Measurements from ENCODE around the gene WNT7B.

Gene WNT7B

GRCh38 chr22:45905326-45905923 is 71.5 kb downstream of the WNT7B start:
- Histone ChIP-seq H2AFZ (ENCODE audit: low read length) (no peak overlapping the region), H3K4me1 (ENCODE audit: insufficient read depth, low read length, poor library complexity, severe bottlenecking) (no peaks in the 10 kb centered on the region), H3K9me2 (replicated peaks; ENCODE audit: low read depth, low read length) (no peaks in the 10 kb centered on the region), H3K9me3 (ENCODE audit: insufficient read depth, low read depth, low read length) (no peaks in the 10 kb centered on the region), H3K36me3 (ENCODE audit: insufficient read depth, low read length) (no peaks in the 10 kb centered on the region), H3K9ac (ENCODE audit: low read depth, low read length, poor library complexity, severe bottlenecking) (no peak overlapping the region), H3K79me2 (ENCODE audit: insufficient read depth, low read length) (no peaks in the 10 kb centered on the region), H3K4me3 (ENCODE audit: low read length, poor library complexity, severe bottlenecking) (no peak overlapping the region), H3K27me3 (ENCODE audit: insufficient read depth, low read length, poor library complexity, severe bottlenecking) (no peaks in the 10 kb centered on the region), H4K20me1 (ENCODE audit: insufficient read depth, low read length, poor library complexity, severe bottlenecking) (no peaks in the 10 kb centered on the region), H3K4me2 (ENCODE audit: low read depth, low read length, poor library complexity, severe bottlenecking) (no peak overlapping the region), H3F3A (ENCODE audit: low read depth) (no peaks in the 10 kb centered on the region)
- TF ChIP-seq CTCF (conservative IDR thresholded peaks at IDR 0.05; ENCODE audit: low read length) (no peak), EZH2phosphoT487 (IDR thresholded peaks at IDR 0.05; ENCODE audit: borderline replicate concordance) (no peak)

GRCh38 chr22:45904236-45904635 is 72.7 kb downstream of the WNT7B start:
- no peaks in the 10 kb centered on the region for H3K4me1 ChIP-seq (ENCODE audit: insufficient read depth, low read length, poor library complexity, severe bottlenecking)
- no peak overlapping the region for H2AFZ ChIP-seq (ENCODE audit: low read length)
- no peak overlapping the region for H3K4me3 ChIP-seq (ENCODE audit: low read length, poor library complexity, severe bottlenecking)
- no peak for TF ChIP-seq CTCF (conservative IDR thresholded peaks at IDR 0.05; ENCODE audit: low read length)
- H3K9ac ChIP-seq (ENCODE audit: low read depth, low read length, poor library complexity, severe bottlenecking), result no peak overlapping the region
- H3K9me2 ChIP-seq (replicated peaks; ENCODE audit: low read depth, low read length), result no peaks in the 10 kb centered on the region
- no peaks in the 10 kb centered on the region for H4K20me1 ChIP-seq (ENCODE audit: insufficient read depth, low read length, poor library complexity, severe bottlenecking)
- H3K9me3 ChIP-seq (ENCODE audit: insufficient read depth, low read depth, low read length), result no peaks in the 10 kb centered on the region
- H3F3A ChIP-seq (ENCODE audit: low read depth), result no peaks in the 10 kb centered on the region
- H3K27me3 ChIP-seq (ENCODE audit: insufficient read depth, low read length, poor library complexity, severe bottlenecking), result no peaks in the 10 kb centered on the region
- H3K79me2 ChIP-seq (ENCODE audit: insufficient read depth, low read length), result no peaks in the 10 kb centered on the region
- H3K4me2 ChIP-seq (ENCODE audit: low read depth, low read length, poor library complexity, severe bottlenecking), result no peak overlapping the region
- no peaks in the 10 kb centered on the region for H3K36me3 ChIP-seq (ENCODE audit: insufficient read depth, low read length)

GRCh38 chr22:45903355-45904135 is 73.4 kb downstream of the WNT7B start:
- Histone ChIP-seq H3K4me1 (ENCODE audit: insufficient read depth, low read length, poor library complexity, severe bottlenecking) (no peaks in the 10 kb centered on the region), H3K27me3 (ENCODE audit: insufficient read depth, low read length, poor library complexity, severe bottlenecking) (no peaks in the 10 kb centered on the region), H3K4me2 (ENCODE audit: low read depth, low read length, poor library complexity, severe bottlenecking) (no peak overlapping the region), H3K9me3 (ENCODE audit: insufficient read depth, low read depth, low read length) (no peaks in the 10 kb centered on the region), H3F3A (ENCODE audit: low read depth) (no peaks in the 10 kb centered on the region), H3K79me2 (ENCODE audit: insufficient read depth, low read length) (no peaks in the 10 kb centered on the region), H3K9me2 (replicated peaks; ENCODE audit: low read depth, low read length) (no peaks in the 10 kb centered on the region), H3K36me3 (ENCODE audit: insufficient read depth, low read length) (no peaks in the 10 kb centered on the region), H3K9ac (ENCODE audit: low read depth, low read length, poor library complexity, severe bottlenecking) (no peak overlapping the region), H4K20me1 (ENCODE audit: insufficient read depth, low read length, poor library complexity, severe bottlenecking) (no peaks in the 10 kb centered on the region), H2AFZ (ENCODE audit: low read length) (no peak overlapping the region), H3K4me3 (ENCODE audit: low read length, poor library complexity, severe bottlenecking) (no peak overlapping the region)
- TF ChIP-seq CTCF (conservative IDR thresholded peaks at IDR 0.05; ENCODE audit: low read length) (no peak), EZH2phosphoT487 (IDR thresholded peaks at IDR 0.05; ENCODE audit: borderline replicate concordance) (no peak)

Data from Loucy (cell line).